Glutamatergic neuron (in vitro differentiated cells): ENCODE results near the gene MYL9. TPM values are rescaled to one million over a fixed set of nuclear protein-coding genes. Genes with fewer than 3 reads are reported as not detected.

Experiments
- DNase-seq: peaks from one replicate; pipeline ENCODE4 v3.0.0; 2022
- H3K27ac Mint-ChIP-seq: one replicate; pipeline ENCODE4 v1.8.0; 2020; ENCODE audit warnings: mild to moderate bottlenecking, mixed read lengths, inconsistent platforms; ENCODE audit not compliant: unreplicated experiment
- H3K27me3 Mint-ChIP-seq: one replicate; pipeline ENCODE4 v1.8.0; 2020; ENCODE audit warnings: mild to moderate bottlenecking, moderate library complexity, mixed read lengths, inconsistent platforms; ENCODE audit not compliant: unreplicated experiment
- H3K36me3 Mint-ChIP-seq: one replicate; pipeline ENCODE4 v1.8.0; 2020; ENCODE audit warnings: mild to moderate bottlenecking, mixed read lengths, inconsistent platforms; ENCODE audit not compliant: unreplicated experiment
- H3K4me1 Mint-ChIP-seq: one replicate; pipeline ENCODE4 v1.8.0; 2020; ENCODE audit warnings: mild to moderate bottlenecking, low read depth, mixed read lengths, inconsistent platforms; ENCODE audit not compliant: unreplicated experiment
- H3K4me3 Mint-ChIP-seq: one replicate; pipeline ENCODE4 v1.8.0; 2020; ENCODE audit warnings: mild to moderate bottlenecking, mixed read lengths, inconsistent platforms; ENCODE audit not compliant: unreplicated experiment
- H3K9me3 Mint-ChIP-seq: one replicate; pipeline ENCODE4 v1.8.0; 2020; ENCODE audit warnings: mild to moderate bottlenecking, moderate library complexity, mixed read lengths, inconsistent platforms; ENCODE audit not compliant: unreplicated experiment
- total RNA-seq: library from RNA; stranded (reverse); fragmentation: NEBNext Ultra II Directional; extraction: Animal tissue kit (Norgen Biotek cat#: 25700); gene quantifications from one replicate; pipeline ENCODE4 v1.2.1, GENCODE V29; 2021; ENCODE audit not compliant: unreplicated experiment
- TF ChIP-seq, protein P1 (sequence below): fragments of 200-600 bp; sonication (generic); IDR thresholded peaks from one replicate; pipeline ENCODE4 v1.5.0; 2021; ENCODE audit not compliant: partially characterized antibody, unreplicated experiment

Gene MYL9
- total RNA-seq, 1 donor from 2014 or later, result 2.0 TPM

GRCh38 chr20:36496707-36497669, 44.3 kb upstream of the MYL9 start:
- no peak for DNase-seq
- Mint-ChIP-seq H3K27ac (peak overlapping the region; percentile 59), H3K4me1 (peaks cover 8% of the 10 kb centered on the region), H3K9me3 (peaks cover 8% of the 10 kb centered on the region), H3K27me3 (peaks cover 10% of the 10 kb centered on the region), H3K36me3 (peaks cover 4% of the 10 kb centered on the region), H3K4me3 (no peak overlapping the region)
- TF ChIP-seq, protein P1, sequence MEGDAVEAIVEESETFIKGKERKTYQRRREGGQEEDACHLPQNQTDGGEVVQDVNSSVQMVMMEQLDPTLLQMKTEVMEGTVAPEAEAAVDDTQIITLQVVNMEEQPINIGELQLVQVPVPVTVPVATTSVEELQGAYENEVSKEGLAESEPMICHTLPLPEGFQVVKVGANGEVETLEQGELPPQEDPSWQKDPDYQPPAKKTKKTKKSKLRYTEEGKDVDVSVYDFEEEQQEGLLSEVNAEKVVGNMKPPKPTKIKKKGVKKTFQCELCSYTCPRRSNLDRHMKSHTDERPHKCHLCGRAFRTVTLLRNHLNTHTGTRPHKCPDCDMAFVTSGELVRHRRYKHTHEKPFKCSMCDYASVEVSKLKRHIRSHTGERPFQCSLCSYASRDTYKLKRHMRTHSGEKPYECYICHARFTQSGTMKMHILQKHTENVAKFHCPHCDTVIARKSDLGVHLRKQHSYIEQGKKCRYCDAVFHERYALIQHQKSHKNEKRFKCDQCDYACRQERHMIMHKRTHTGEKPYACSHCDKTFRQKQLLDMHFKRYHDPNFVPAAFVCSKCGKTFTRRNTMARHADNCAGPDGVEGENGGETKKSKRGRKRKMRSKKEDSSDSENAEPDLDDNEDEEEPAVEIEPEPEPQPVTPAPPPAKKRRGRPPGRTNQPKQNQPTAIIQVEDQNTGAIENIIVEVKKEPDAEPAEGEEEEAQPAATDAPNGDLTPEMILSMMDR, result no peak

GRCh38 chr20:36497856-36498255, 43.5 kb upstream of the MYL9 start:
- no peak overlapping the region for H3K4me3 Mint-ChIP-seq
- peaks cover 6% of the 10 kb centered on the region for H3K4me1 Mint-ChIP-seq
- peaks cover 10% of the 10 kb centered on the region for H3K27me3 Mint-ChIP-seq
- H3K27ac Mint-ChIP-seq, result no peak overlapping the region
- DNase-seq, result no peak
- H3K9me3 Mint-ChIP-seq, result peaks cover 8% of the 10 kb centered on the region
- TF ChIP-seq, protein P1, result no peak
- peaks cover 4% of the 10 kb centered on the region for H3K36me3 Mint-ChIP-seq

- TF ChIP-seq, protein P1, result no peak
- peaks cover 4% of the 10 kb centered on the region for H3K4me1 Mint-ChIP-seq
- DNase-seq, result no peak
- H3K27ac Mint-ChIP-seq, result no peak overlapping the region
- H3K9me3 Mint-ChIP-seq, result peaks cover 10% of the 10 kb centered on the region
- peaks cover 4% of the 10 kb centered on the region for H3K36me3 Mint-ChIP-seq
- H3K4me3 Mint-ChIP-seq, result no peak overlapping the region
- peaks cover 10% of the 10 kb centered on the region for H3K27me3 Mint-ChIP-seq
These were observed 42.7 kb upstream of the MYL9 start for GRCh38 chr20:36498386-36499179.

- peaks cover 2% of the 10 kb centered on the region for H3K4me1 Mint-ChIP-seq
- H3K27me3 Mint-ChIP-seq, result peaks cover 10% of the 10 kb centered on the region
- H3K27ac Mint-ChIP-seq, result peak overlapping the region; percentile 55
- H3K4me3 Mint-ChIP-seq, result no peak overlapping the region
- H3K36me3 Mint-ChIP-seq, result peaks cover 4% of the 10 kb centered on the region
- H3K9me3 Mint-ChIP-seq, result peaks cover 10% of the 10 kb centered on the region
- no peak for DNase-seq
- TF ChIP-seq, protein P1, result no peak
These were observed 42.1 kb upstream of the MYL9 start for GRCh38 chr20:36499211-36499610.
